HepG2 (cell line): ENCODE results near the gene ECHDC1.

ENCODE experiments used
- SIN3A ChIP-seq: IDR thresholded peaks from 2 replicates; pipeline ENCODE4 v1.6.1; 2011; ENCODE audit warnings: low read depth, mild to moderate bottlenecking, control low read depth, low read length, borderline replicate concordance
- TBL1XR1 ChIP-seq: fragments of 150-350 bp; IDR thresholded peaks from 2 replicates; pipeline ENCODE4 v1.6.1; 2014; ENCODE audit warnings: borderline replicate concordance, low read length; ENCODE audit not compliant: partially characterized antibody
- ZNF362 ChIP-seq: sonication (generic); formaldehyde crosslinking; IDR thresholded peaks from 2 replicates; pipeline ENCODE4 v1.4.0; 2020; ENCODE audit warnings: missing genetic modification reagents, mild to moderate bottlenecking, borderline replicate concordance
- TF ChIP-seq, protein P1 (sequence below): sonication (generic); formaldehyde crosslinking; IDR thresholded peaks from 2 replicates; pipeline ENCODE4 v1.5.0; 2020; ENCODE audit warnings: mild to moderate bottlenecking, missing genetic modification reagents, moderate library complexity

- TF ChIP-seq ZNF362 (CRISPR knock-in tag) (no peak), TBL1XR1 (no peak), SIN3A (no peak)
- TF ChIP-seq, protein P1, sequence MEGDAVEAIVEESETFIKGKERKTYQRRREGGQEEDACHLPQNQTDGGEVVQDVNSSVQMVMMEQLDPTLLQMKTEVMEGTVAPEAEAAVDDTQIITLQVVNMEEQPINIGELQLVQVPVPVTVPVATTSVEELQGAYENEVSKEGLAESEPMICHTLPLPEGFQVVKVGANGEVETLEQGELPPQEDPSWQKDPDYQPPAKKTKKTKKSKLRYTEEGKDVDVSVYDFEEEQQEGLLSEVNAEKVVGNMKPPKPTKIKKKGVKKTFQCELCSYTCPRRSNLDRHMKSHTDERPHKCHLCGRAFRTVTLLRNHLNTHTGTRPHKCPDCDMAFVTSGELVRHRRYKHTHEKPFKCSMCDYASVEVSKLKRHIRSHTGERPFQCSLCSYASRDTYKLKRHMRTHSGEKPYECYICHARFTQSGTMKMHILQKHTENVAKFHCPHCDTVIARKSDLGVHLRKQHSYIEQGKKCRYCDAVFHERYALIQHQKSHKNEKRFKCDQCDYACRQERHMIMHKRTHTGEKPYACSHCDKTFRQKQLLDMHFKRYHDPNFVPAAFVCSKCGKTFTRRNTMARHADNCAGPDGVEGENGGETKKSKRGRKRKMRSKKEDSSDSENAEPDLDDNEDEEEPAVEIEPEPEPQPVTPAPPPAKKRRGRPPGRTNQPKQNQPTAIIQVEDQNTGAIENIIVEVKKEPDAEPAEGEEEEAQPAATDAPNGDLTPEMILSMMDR: no peak
Observed at GRCh38 chr6:127262896-127263295, 80.5 kb downstream of the ECHDC1 start.
